ENCODE results near the gene CHRND.

DNA sequence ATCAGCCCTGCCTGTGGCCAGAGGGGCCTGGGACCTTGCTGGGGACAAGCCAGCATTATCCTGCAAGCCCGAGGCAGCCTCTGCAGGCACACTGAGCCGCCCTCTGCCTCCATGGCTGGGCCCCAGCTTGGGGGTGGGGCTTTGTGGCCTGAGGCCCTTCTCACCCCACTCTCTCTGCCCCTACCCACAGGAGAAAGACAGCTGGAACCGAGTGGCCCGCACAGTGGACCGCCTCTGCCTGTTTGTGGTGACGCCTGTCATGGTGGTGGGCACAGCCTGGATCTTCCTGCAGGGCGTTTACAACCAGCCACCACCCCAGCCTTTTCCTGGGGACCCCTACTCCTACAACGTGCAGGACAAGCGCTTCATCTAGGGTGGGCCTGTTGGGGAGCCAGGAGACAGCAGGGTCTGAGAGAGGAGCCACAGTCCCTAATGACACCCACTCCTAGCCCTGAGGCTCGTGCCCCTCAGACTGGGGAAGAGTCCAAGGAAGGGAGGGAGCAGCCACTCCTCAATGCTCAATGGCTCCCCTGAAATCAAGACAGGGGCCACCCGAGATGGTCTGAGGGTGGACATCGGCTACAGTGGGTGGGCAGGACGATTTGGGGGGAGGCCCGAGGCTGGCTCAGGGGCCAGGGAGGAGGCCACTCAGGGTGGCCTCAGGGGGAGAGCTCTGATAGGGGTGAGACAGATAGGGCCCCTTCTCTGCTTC, 9.1 kb downstream of the CHRND start:
- TF ChIP-seq, protein P1, sequence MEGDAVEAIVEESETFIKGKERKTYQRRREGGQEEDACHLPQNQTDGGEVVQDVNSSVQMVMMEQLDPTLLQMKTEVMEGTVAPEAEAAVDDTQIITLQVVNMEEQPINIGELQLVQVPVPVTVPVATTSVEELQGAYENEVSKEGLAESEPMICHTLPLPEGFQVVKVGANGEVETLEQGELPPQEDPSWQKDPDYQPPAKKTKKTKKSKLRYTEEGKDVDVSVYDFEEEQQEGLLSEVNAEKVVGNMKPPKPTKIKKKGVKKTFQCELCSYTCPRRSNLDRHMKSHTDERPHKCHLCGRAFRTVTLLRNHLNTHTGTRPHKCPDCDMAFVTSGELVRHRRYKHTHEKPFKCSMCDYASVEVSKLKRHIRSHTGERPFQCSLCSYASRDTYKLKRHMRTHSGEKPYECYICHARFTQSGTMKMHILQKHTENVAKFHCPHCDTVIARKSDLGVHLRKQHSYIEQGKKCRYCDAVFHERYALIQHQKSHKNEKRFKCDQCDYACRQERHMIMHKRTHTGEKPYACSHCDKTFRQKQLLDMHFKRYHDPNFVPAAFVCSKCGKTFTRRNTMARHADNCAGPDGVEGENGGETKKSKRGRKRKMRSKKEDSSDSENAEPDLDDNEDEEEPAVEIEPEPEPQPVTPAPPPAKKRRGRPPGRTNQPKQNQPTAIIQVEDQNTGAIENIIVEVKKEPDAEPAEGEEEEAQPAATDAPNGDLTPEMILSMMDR (IDR thresholded peaks at IDR 0.05; ENCODE audit: poor library complexity): no peak
- no peak for TF ChIP-seq EZH2 (IDR thresholded peaks at IDR 0.05; ENCODE audit: borderline replicate concordance)
